Upper lobe of left lung (tissue), 6 donors: ENCODE data around the gene CKAP2. TPM values are rescaled to one million over a fixed set of nuclear protein-coding genes. Genes with fewer than 3 reads are reported as not detected.
A peak's percentile ranks its signal among the peaks of the same experiment; 100 is the strongest.

Experiments used
- ATAC-seq, 2 donors: fragments of 200-7000 bp; cut with Tn5 transposase; one replicate each; pipeline ENCODE4 v1.9.1; 2022; ENCODE audit warnings: mild to moderate bottlenecking in 2 of 2, moderate library complexity in 2 of 2; ENCODE audit not compliant: low FRiP score in 2 of 2
- DNase-seq, 2 donors: peaks; one replicate each; pipeline ENCODE4 v3.0.0-alpha.2; 2019 to 2020
- H3K27ac ChIP-seq, 4 donors: fragments of 200-600 bp; sonication (generic); one replicate each; pipeline ENCODE4 v1.5.1; 2016 to 2019
- H3K27me3 ChIP-seq, 4 donors: fragments of 200-600 bp; sonication (generic); one replicate each; pipeline ENCODE4 v1.5.1; 2017 to 2019
- H3K36me3 ChIP-seq, 4 donors: fragments of 200-600 bp; sonication (generic); one replicate each; pipeline ENCODE4 v1.5.1; 2016 to 2019
- H3K4me1 ChIP-seq, 4 donors: fragments of 200-600 bp; sonication (generic); one replicate each; pipeline ENCODE4 v1.5.1; 2018 to 2019
- H3K4me3 ChIP-seq, 4 donors: fragments of 200-600 bp; sonication (generic); one replicate each; pipeline ENCODE4 v1.5.1; 2017 to 2019; ENCODE audit warnings: mild to moderate bottlenecking in 2 of 4, moderate library complexity in 1 of 4
- H3K9me3 ChIP-seq, 4 donors: fragments of 200-600 bp; sonication (generic); one replicate each; pipeline ENCODE4 v1.5.1; 2018 to 2019
- EP300 ChIP-seq, 4 donors: sonication (generic); formaldehyde crosslinking; IDR thresholded peaks; one replicate each; pipeline ENCODE4 v1.5.1; 2017; ENCODE audit warnings: antibody characterized with exemption in 4 of 4, control low read depth in 2 of 4
- POLR2A ChIP-seq, 4 donors: fragments of 450-650 bp; IDR thresholded peaks; one replicate each; pipeline ENCODE4 v1.5.1; 2016 to 2017; ENCODE audit warnings: antibody characterized with exemption in 4 of 4, mild to moderate bottlenecking in 2 of 4
- POLR2AphosphoS5 ChIP-seq, 2 donors: sonication (generic); formaldehyde crosslinking; IDR thresholded peaks; one replicate each; pipeline ENCODE4 v1.5.1; 2017; ENCODE audit warnings: antibody characterized with exemption in 2 of 2
- WGBS, 2 donors: methylation state at CpG; one replicate each; pipeline ENCODE4 v1.1.5; 2017 to 2018; 5-methylcytosine and 5-hydroxymethylcytosine counted together
- total RNA-seq, 6 donors: library from RNA; depleted of rRNA in 4 of 6; stranded (reverse); fragments of >200 nt in 4 of 6; gene quantifications; one replicate each; pipeline versions ENCODE4 v1.1.0 to v1.2.1, GENCODE V29; 2016 to 2021
- TF ChIP-seq, protein P1 (sequence below), 6 experiments: fragments of 450-650 bp in 4 of 6; fragments of 200-600 bp in 2 of 6; sonication (generic) in 2 of 6; IDR thresholded peaks; one replicate each; pipeline ENCODE4 v1.5.1; 2016 to 2019; ENCODE audit warnings: antibody characterized with exemption in 6 of 6
- donor health status: DM: no; HTN: no; CAD: no; lungs with moderate emphysema.
- donor health status: DM: no; HTN: yes; CAD: no; lungs with severe emphysema.

The CKAP2 gene
- total RNA-seq, 6 donors from 2014 or later = 4.2 to 18.2 (median 8.8) TPM

GRCh38 chr13:52411629-52412028 is 43.6 kb upstream of the CKAP2 start:
- H3K27ac ChIP-seq = peak overlapping the region in 1 of 4 donors; percentile 11
- ATAC-seq (no peak), DNase-seq (no peak)
- no peaks in the 10 kb centered on the region for H3K9me3 ChIP-seq
- TF ChIP-seq POLR2A (IDR thresholded peaks at IDR 0.05) = no peak
- no peak for TF ChIP-seq EP300 (IDR thresholded peaks at IDR 0.05)
- TF ChIP-seq, protein P1, sequence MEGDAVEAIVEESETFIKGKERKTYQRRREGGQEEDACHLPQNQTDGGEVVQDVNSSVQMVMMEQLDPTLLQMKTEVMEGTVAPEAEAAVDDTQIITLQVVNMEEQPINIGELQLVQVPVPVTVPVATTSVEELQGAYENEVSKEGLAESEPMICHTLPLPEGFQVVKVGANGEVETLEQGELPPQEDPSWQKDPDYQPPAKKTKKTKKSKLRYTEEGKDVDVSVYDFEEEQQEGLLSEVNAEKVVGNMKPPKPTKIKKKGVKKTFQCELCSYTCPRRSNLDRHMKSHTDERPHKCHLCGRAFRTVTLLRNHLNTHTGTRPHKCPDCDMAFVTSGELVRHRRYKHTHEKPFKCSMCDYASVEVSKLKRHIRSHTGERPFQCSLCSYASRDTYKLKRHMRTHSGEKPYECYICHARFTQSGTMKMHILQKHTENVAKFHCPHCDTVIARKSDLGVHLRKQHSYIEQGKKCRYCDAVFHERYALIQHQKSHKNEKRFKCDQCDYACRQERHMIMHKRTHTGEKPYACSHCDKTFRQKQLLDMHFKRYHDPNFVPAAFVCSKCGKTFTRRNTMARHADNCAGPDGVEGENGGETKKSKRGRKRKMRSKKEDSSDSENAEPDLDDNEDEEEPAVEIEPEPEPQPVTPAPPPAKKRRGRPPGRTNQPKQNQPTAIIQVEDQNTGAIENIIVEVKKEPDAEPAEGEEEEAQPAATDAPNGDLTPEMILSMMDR (IDR thresholded peaks at IDR 0.05) = no peak
- no peak for TF ChIP-seq POLR2AphosphoS5 (IDR thresholded peaks at IDR 0.05)
- peaks cover 0 to 2% (median 0%) of the 10 kb centered on the region in 4 donors for H3K4me1 ChIP-seq
- no peaks in the 10 kb centered on the region for H3K27me3 ChIP-seq
- peaks cover 9 to 26% (median 18%) of the 10 kb centered on the region in 4 donors for H3K36me3 ChIP-seq
- 72 to 77% methylated on average over 4 of the region's 4 CpGs for WGBS, 2 donors
- no peak overlapping the region for H3K4me3 ChIP-seq

GRCh38 chr13:52412128-52412527 is 43.1 kb upstream of the CKAP2 start:
- Histone ChIP-seq H3K9me3 (no peaks in the 10 kb centered on the region), H3K27me3 (no peaks in the 10 kb centered on the region), H3K36me3 (peaks cover 9 to 31% (median 21%) of the 10 kb centered on the region in 4 donors), H3K27ac (peak overlapping the region in 1 of 4 donors; percentile 11), H3K4me3 (no peak overlapping the region), H3K4me1 (no peaks in the 10 kb centered on the region)
- WGBS, 2 donors = 86 to 87% methylated on average over 1 of the region's 1 CpG
- DNase-seq (no peak), ATAC-seq (no peak)
- TF ChIP-seq EP300 (IDR thresholded peaks at IDR 0.05) (no peak), POLR2A (IDR thresholded peaks at IDR 0.05) (no peak), POLR2AphosphoS5 (IDR thresholded peaks at IDR 0.05) (no peak)
- TF ChIP-seq, protein P1 (IDR thresholded peaks at IDR 0.05) = no peak

DNA sequence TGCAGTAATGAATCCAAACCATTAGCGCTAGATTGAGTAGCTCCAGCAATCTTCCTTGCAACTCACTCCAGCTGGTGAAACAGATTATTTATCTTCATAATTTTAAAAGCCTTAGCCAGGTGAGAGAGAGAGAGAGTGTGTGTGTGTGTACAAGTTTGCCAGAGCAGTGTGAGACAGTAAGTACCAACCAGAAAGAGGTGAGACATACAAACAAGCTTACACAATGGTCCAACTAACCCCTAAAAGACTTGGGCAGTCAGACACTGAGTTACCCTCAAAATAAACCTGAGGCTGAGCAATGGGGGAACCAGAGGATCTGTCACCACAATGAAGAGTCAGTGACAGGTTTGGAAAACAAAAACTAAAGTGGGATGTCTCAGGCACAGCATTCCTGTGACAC is 41.2 kb upstream of the CKAP2 start:
- WGBS, 2 donors = 92 to 100% methylated on average over 1 of the region's 1 CpG
- DNase-seq (no peak), ATAC-seq (no peak)
- Histone ChIP-seq H3K9me3 (no peaks in the 10 kb centered on the region), H3K36me3 (peaks cover 9 to 46% (median 27%) of the 10 kb centered on the region in 4 donors), H3K4me3 (no peak overlapping the region), H3K27ac (no peak overlapping the region), H3K27me3 (no peaks in the 10 kb centered on the region), H3K4me1 (no peaks in the 10 kb centered on the region)
- no peak for TF ChIP-seq POLR2AphosphoS5 (IDR thresholded peaks at IDR 0.05)
- TF ChIP-seq, protein P1 (IDR thresholded peaks at IDR 0.05) = no peak
- no peak for TF ChIP-seq EP300 (IDR thresholded peaks at IDR 0.05)
- TF ChIP-seq POLR2A (IDR thresholded peaks at IDR 0.05) = no peak

- DNase-seq (no peak), ATAC-seq (no peak)
- Histone ChIP-seq H3K36me3 (peaks cover 9 to 46% (median 29%) of the 10 kb centered on the region in 4 donors), H3K27ac (no peak overlapping the region), H3K9me3 (no peaks in the 10 kb centered on the region), H3K27me3 (no peaks in the 10 kb centered on the region), H3K4me1 (no peaks in the 10 kb centered on the region), H3K4me3 (no peak overlapping the region)
- TF ChIP-seq, protein P1 (IDR thresholded peaks at IDR 0.05) = no peak
- TF ChIP-seq EP300 (IDR thresholded peaks at IDR 0.05) (no peak), POLR2AphosphoS5 (IDR thresholded peaks at IDR 0.05) (no peak), POLR2A (IDR thresholded peaks at IDR 0.05) (no peak)
- WGBS, 2 donors = 48 to 59% methylated on average over 1 of the region's 1 CpG
These were observed 40.3 kb upstream of the CKAP2 start for GRCh38 chr13:52414963-52415362.

GRCh38 chr13:52419080-52419479 is 36.2 kb upstream of the CKAP2 start:
- Histone ChIP-seq H3K27ac (peak overlapping the region in 1 of 4 donors; percentile 43), H3K27me3 (no peaks in the 10 kb centered on the region), H3K4me1 (no peaks in the 10 kb centered on the region), H3K4me3 (no peak overlapping the region), H3K36me3 (peaks cover 9 to 71% (median 42%) of the 10 kb centered on the region in 4 donors), H3K9me3 (no peaks in the 10 kb centered on the region)
- 40 to 54% methylated on average over 1 of the region's 1 CpG for WGBS, 2 donors
- TF ChIP-seq, protein P1 (IDR thresholded peaks at IDR 0.05) = no peak
- TF ChIP-seq EP300 (IDR thresholded peaks at IDR 0.05) (no peak), POLR2AphosphoS5 (IDR thresholded peaks at IDR 0.05) (no peak), POLR2A (IDR thresholded peaks at IDR 0.05) (no peak)
- ATAC-seq (no peak), DNase-seq (no peak)
